HG03097 (cell line): Measurements from ENCODE around the gene KLF15.
"Not testable (repeated sequence)": the region's sequence is repeated elsewhere in the genome, so short reads cannot be mapped to it uniquely, and the experiment has no call there.

Experiments
- ATAC-seq: cut with Tn5 transposase; IDR thresholded peaks from one replicate; pipeline ENCODE4 v1.9.1; 2021; ENCODE audit not compliant: unreplicated experiment, low FRiP score

The KLF15 gene

DNA sequence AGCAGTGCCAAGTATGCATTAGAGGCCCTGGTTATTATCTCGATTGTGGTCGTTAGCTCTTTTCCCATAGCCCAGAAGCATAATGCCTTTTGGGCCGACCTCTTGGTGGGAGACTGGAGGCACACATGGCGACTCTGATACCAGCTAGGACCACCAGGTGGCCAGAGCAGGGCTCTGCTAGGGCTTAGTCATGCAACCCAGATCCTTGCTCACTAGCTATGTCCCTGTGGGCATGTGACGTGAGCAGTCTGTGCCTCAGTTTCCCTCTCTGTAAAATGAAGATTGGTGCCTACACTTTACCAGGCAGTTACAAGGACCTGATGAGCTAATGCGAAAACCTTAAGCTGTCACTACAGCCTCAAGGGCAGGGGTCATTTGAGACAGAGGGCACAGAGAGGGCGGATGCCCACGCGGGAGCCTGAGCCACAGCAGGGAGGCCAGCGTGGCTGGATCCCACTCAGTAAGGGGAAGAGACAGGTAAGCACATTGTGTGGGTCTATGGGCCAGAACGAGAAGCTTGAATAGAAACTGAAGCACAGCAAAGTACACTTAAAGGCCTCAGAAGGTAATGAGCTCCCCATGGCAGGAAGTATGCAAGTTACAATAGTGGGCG, 8.8 kb downstream of the KLF15 start:
- ATAC-seq = no peak

GRCh38 chr3:126347543-126348161, 9.6 kb downstream of the KLF15 start:
- ATAC-seq = no peak

DNA sequence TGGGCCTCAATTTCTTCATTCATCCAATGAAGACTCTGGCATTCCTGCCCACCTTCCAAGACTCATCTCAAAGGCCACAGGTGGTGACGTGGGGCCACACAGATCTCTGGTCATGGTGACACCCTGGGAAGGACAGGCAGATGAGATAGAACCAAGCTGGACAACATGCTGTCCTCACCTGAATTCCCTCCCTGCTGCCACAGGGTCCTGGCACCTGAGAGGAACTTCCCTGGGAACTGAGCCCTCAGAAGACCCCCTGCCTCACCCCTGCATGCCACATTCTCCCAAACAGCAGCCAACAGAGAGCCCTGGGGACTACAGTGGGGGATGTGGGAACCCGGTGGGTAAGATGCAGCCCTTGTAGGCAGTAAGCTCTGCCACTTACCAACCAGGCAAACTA, 10.7 kb downstream of the KLF15 start:
- ATAC-seq = no peak

DNA sequence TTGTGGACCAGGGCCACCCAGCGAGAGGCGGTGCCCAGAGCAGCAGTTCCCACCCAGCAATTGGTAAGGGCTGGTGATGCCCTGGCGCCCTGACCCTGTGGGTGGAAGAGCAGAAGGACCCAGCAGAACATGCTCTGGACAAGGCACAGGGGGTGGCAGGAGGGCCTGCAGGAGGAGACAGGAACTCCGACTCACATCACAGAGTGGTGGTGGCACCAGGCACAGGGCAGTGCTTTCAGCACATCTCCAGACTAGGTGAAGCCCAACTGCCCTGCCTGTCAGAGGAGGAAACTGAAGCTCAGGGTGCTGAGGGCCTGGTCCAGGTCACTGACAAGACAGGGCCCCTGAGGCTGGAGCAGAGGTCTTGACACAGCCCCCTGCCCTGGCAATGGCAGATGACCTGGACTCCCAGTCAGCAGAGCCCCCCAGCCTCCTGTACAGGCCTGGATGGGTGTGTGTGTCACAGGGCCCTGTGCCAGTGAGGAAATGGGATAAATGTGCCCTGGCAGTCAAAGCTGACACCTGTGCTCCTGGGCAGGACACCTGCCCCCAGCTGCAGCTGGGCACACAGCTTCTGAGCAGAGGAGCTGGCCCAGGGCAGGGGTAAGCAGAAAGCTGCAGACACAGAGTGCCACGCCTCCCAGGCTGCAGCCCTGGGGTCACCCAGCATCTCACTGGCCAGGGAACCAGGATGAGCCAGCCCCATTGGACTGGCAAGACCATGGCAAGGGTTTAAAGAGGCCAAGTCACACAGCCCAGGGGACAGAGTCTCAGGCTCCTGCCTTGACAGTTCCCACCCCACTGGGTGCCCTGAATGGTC, 11.4 kb downstream of the KLF15 start:
- no peak for ATAC-seq

DNA sequence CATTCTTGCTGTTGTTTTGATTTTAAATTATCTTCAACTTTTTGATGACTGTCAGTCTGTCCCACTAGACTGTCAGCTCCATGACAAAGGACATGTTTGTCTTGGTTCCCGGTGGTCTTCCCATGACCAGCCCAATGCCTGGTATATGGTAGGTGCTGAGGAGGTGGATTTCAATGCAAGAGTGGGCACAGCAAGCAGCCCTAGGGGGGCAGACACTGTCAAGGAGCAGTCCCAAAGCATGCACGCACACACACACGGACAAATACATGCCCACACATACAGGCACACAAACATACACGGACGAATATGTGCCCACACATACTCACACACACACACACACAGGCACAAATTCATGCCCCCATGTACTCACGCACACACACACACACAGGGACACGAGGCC, 12.0 kb downstream of the KLF15 start:
- no peak for ATAC-seq

- ATAC-seq = no peak
These were observed 12.7 kb downstream of the KLF15 start for GRCh38 chr3:126344380-126345041.

GRCh38 chr3:126343649-126344035, 13.6 kb downstream of the KLF15 start:
- ATAC-seq = no peak

- no peak for ATAC-seq
These were observed 14.1 kb downstream of the KLF15 start for GRCh38 chr3:126342991-126343648.

- ATAC-seq = no peak
These were observed 15.0 kb downstream of the KLF15 start for GRCh38 chr3:126342211-126342610.

GRCh38 chr3:126341755-126342150, 15.5 kb downstream of the KLF15 start:
- no peak for ATAC-seq

GRCh38 chr3:126340943-126341754, 16.1 kb downstream of the KLF15 start:
- ATAC-seq = no peak

DNA sequence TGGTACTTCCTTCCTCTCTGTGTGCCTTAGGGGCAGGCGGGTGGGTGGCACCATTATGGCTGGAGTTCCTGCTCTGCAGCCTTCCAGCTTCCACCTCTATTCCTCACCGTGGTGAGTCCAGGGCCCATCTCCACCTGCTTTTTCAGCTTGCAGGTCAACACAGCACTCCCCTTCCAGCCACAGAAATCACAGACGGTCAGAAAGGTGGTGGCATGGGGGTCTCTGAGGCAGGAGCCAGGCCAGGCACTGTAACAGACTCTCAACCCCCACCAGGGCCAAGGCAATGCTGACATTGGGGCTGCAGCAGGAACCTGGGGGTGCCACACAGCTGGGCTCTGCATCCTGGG, 16.6 kb downstream of the KLF15 start:
- no peak for ATAC-seq

DNA sequence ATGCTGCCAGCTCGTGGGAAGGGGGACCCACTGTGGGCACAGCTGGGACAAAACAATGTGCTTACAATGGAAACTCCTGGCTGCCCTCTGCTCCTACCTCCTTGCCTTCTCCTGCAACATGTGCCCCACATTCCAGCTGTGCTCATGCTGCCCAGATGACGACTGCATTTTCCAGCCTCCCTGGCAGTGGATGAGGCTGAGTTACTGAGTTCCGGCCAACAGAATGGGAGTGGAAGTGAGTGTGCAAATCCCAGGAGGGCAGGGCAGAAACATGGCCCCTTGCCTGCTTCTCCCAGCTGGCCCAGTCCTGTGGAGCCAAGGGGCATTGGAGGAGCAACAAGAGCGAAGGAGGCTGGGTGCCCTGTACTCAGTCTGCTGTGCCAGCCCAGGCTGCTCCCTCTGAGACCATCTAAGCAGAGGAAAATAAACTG, 17.1 kb downstream of the KLF15 start:
- no peak for ATAC-seq

- ATAC-seq = no peak
These were observed 17.7 kb downstream of the KLF15 start for GRCh38 chr3:126339466-126339865.

DNA sequence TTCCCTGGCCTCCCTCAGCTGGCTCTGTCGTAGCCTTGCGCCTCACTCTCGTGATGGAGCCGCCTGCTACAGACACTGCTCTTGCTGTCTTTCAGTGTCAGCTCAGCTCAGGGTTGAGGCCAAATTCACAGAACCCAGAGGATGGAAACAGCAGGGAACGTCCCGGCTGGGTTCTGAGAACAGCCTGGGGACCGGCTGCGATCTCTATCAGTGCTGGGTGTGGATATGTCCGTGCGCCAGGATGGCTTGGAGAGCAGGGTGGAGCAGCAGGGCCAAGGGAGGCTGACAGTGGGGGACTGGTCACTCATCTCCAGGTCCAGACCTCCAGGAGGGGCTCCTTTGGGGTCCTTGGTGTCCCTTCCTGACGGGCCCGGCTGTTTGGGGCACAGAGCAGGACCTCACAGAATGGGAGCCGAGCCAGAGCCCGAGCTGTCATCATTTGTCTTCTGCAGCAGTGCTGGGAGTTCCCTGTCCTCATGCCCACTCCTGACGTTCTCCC, 18.4 kb downstream of the KLF15 start:
- ATAC-seq = no peak

GRCh38 chr3:126337980-126338651, 19.1 kb downstream of the KLF15 start:
- no peak for ATAC-seq

GRCh38 chr3:126331812-126332336, 25.3 kb downstream of the KLF15 start:
- ATAC-seq = not testable (repeated sequence)

GRCh38 chr3:126329927-126330725, 27.1 kb downstream of the KLF15 start:
- no peak for ATAC-seq
